GM23248 (cell line): ENCODE results near the gene ST7. TPM values are rescaled to one million over a fixed set of nuclear protein-coding genes. Genes with fewer than 3 reads are reported as not detected.
A peak's percentile ranks its signal among the peaks of the same experiment; 100 is the strongest.

Source experiments
- DNase-seq: peaks from one replicate; pipeline ENCODE4 v3.0.0-alpha.2; 2015
- H2AFZ ChIP-seq: fragments of 200-600 bp; sonication (generic); 2 replicates; pipeline ENCODE4 v1.6.1; 2016; ENCODE audit warnings: antibody characterized with exemption
- H3F3A ChIP-seq: fragments of 200-600 bp; sonication (generic); 2 replicates; pipeline ENCODE4 v1.6.1; 2016; ENCODE audit warnings: mild to moderate bottlenecking, antibody characterized with exemption, mixed run types; ENCODE audit not compliant: insufficient read depth
- H3K27ac ChIP-seq: fragments of 200-600 bp; sonication (generic); 2 replicates; pipeline ENCODE4 v1.5.1; 2016; ENCODE audit warnings: mild to moderate bottlenecking
- H3K27me3 ChIP-seq: fragments of 200-600 bp; sonication (generic); replicated peaks from 2 replicates; pipeline ENCODE4 v1.6.1; 2016; ENCODE audit warnings: mild to moderate bottlenecking; ENCODE audit not compliant: insufficient read depth
- H3K36me3 ChIP-seq: fragments of 200-600 bp; sonication (generic); 2 replicates; pipeline ENCODE4 v1.6.1; 2016; ENCODE audit warnings: low read depth, mild to moderate bottlenecking
- H3K4me1 ChIP-seq: fragments of 200-600 bp; sonication (generic); 2 replicates; pipeline ENCODE4 v1.6.1; 2016; ENCODE audit warnings: mild to moderate bottlenecking; ENCODE audit not compliant: insufficient read depth
- H3K4me2 ChIP-seq: fragments of 200-600 bp; sonication (generic); one replicate; pipeline ENCODE4 v1.6.1; 2016; ENCODE audit warnings: mild to moderate bottlenecking; ENCODE audit not compliant: unreplicated experiment
- H3K4me3 ChIP-seq: fragments of 200-600 bp; sonication (generic); 2 replicates; pipeline ENCODE4 v1.5.1; 2016; ENCODE audit warnings: mild to moderate bottlenecking
- H3K79me2 ChIP-seq: fragments of 200-600 bp; sonication (generic); 2 replicates; pipeline ENCODE4 v1.6.1; 2016; ENCODE audit warnings: mild to moderate bottlenecking; ENCODE audit not compliant: insufficient read depth
- H3K9ac ChIP-seq: fragments of 200-600 bp; sonication (generic); 2 replicates; pipeline ENCODE4 v1.6.1; 2016; ENCODE audit warnings: mild to moderate bottlenecking
- H3K9me2 ChIP-seq: fragments of 200-600 bp; sonication (generic); 2 replicates; pipeline ENCODE4 v1.6.1; 2016; ENCODE audit warnings: mixed run types, mild to moderate bottlenecking, moderate library complexity; ENCODE audit not compliant: insufficient read depth
- H3K9me3 ChIP-seq: fragments of 200-600 bp; sonication (generic); one replicate; pipeline ENCODE4 v1.6.1; 2017; ENCODE audit warnings: low read depth
- H4K20me1 ChIP-seq: fragments of 200-600 bp; sonication (generic); 2 replicates; pipeline ENCODE4 v1.6.0; 2016; ENCODE audit not compliant: insufficient read depth
- EZH2 ChIP-seq: fragments of 200-600 bp; sonication (generic); IDR thresholded peaks from 2 replicates; pipeline ENCODE4 v1.6.1; 2018; ENCODE audit warnings: antibody characterized with exemption, mild to moderate bottlenecking; ENCODE audit not compliant: insufficient read depth, poor library complexity, severe bottlenecking
- EZH2phosphoT487 ChIP-seq: fragments of 200-600 bp; sonication (generic); IDR thresholded peaks from 2 replicates; pipeline ENCODE4 v1.6.1; 2018; ENCODE audit warnings: antibody characterized with exemption, moderate library complexity, mild to moderate bottlenecking, low read depth; ENCODE audit not compliant: insufficient read depth
- WGBS, 2 experiments: methylation state at CpG; one replicate each; pipeline ENCODE4 v1.1.6; 2015 to 2017; ENCODE audit warnings: low lambda C conversion rate in 2 of 2, low coverage in 1 of 2; ENCODE audit errors: missing lambda C conversion rate in 2 of 2; 5-methylcytosine and 5-hydroxymethylcytosine counted together
- in situ Hi-C: fragments of 300-500 bp; cut with MboI; formaldehyde crosslinking; loops from 2 replicates; pipeline ENCODE4 v1.15.0; 2020
- polyA plus RNA-seq: library from polyadenylated mRNA; unstranded; fragments of >200 nt; fragmentation: Nextera tagmentation; extraction: Ambion mirVana; gene quantifications from 2 replicates; pipeline ENCODE4 v1.2.1, GENCODE V29; 2016
- total RNA-seq: library from RNA; depleted of rRNA; stranded (reverse); fragments of >200 nt; shearing (Covaris generic); gene quantifications from 2 replicates; pipeline ENCODE4 v1.2.3, GENCODE V29; 2014

The ST7 gene
- total and polyA plus RNA-seq, 2 experiments from 2014 or later, result 17.8 to 21.9 TPM

DNA sequence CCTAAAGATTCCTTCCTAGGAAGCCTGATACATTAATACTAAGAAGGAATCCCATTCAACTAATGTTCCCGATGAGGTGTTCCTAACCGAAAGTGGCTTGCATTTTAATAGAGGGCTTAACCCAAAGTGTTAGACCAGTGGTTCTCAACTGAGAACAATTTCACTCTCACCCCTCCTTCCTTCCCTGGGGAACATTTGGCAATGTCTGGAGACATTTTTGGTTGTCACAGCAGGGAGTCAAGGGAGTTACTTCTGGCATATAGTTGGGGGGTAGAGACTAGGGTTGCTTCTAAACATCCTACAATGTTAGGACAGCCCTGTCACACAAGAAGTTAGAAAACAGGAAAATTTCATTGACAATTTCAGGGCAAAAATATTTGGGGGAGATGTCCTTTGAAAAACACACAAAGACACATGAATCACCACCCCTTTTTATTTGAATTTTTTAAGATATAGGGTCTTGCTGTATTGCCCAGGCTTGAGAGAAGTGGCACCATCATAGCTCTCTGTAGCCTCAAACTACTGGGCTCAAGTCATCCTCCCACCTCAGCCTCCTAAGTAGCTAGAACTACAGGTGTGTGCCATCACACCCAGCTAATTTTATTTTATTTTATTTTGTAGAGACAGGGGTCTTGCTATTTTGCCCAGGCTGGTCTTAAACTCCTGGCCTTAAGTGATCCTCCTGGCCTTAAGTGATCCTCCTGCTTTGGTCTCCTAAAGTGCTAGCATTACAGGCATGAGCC, 318.9 kb downstream of the ST7 start:
- Histone ChIP-seq H2AFZ (no peak overlapping the region), H4K20me1 (no peaks in the 10 kb centered on the region), H3K4me1 (peaks cover 21% of the 10 kb centered on the region), H3K9me3 (no peaks in the 10 kb centered on the region), H3K79me2 (no peaks in the 10 kb centered on the region), H3K27me3 (no peaks in the 10 kb centered on the region), H3K4me2 (no peak overlapping the region), H3K9ac (no peak overlapping the region), H3K4me3 (no peak overlapping the region), H3K27ac (no peak overlapping the region), H3K9me2 (no peaks in the 10 kb centered on the region), H3K36me3 (no peaks in the 10 kb centered on the region), H3F3A (peaks cover 22% of the 10 kb centered on the region)
- DNase-seq, result no peak
- in situ Hi-C loops, result no loop called here
- no peak for TF ChIP-seq EZH2
- WGBS, 2 experiments, result 88 to 91% methylated on average over 2 of the region's 2 CpGs

DNA sequence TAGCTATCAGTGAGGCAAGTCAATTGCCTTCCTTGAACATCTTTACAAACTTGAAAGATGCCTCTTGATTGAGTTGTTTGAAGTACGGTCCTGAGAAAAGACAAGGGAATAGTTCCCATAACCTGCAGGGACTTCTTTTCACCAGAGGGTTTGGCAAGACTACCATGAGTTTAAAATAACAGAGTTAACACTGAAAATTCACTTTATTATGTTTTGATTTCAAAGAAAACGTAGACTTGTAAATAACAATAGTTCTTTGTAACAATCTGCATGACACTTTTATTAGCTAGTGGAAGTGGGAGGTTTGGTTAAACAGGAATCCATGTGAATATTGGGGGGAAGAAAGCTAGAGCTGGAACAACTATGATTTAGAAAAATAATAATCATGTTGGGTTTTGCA, 320.0 kb downstream of the ST7 start:
- H3K9me3 ChIP-seq, result no peaks in the 10 kb centered on the region
- TF ChIP-seq EZH2 (no peak), EZH2phosphoT487 (no peak)
- peaks cover 21% of the 10 kb centered on the region for H3K4me1 ChIP-seq
- no peak overlapping the region for H3K4me3 ChIP-seq
- no peak overlapping the region for H3K9ac ChIP-seq
- no peak overlapping the region for H3K4me2 ChIP-seq
- no peak overlapping the region for H2AFZ ChIP-seq
- WGBS, 2 experiments, result 92 to 95% methylated on average over 2 of the region's 2 CpGs
- no peaks in the 10 kb centered on the region for H3K27me3 ChIP-seq
- no peak for DNase-seq
- no peaks in the 10 kb centered on the region for H3K9me2 ChIP-seq
- peaks cover 22% of the 10 kb centered on the region for H3F3A ChIP-seq
- in situ Hi-C loops, result no loop called here
- no peaks in the 10 kb centered on the region for H3K36me3 ChIP-seq
- H3K79me2 ChIP-seq, result no peaks in the 10 kb centered on the region
- no peak overlapping the region for H3K27ac ChIP-seq
- H4K20me1 ChIP-seq, result no peaks in the 10 kb centered on the region

DNA sequence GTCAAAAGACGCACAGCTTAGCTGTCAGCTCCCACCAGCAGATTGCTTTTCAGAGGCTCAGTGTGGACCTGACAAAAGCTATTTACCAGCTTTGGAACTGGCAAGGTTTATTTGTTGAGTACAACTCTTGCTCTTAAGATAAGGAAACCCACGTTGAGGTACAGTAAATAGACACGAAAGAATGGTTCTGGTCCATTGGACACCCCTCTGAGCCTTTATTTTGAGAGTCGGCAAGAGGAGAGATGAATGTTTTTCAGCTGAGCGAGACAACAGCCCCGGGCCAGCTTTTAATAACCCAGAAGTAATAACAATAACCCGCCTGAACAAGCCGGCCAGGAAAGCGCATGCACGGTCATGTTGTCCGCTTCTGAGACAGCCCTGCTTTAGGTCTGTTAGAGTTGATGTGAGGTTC, 320.5 kb downstream of the ST7 start:
- no peaks in the 10 kb centered on the region for H3K9me2 ChIP-seq
- peaks cover 20% of the 10 kb centered on the region for H3F3A ChIP-seq
- in situ Hi-C loops, result no loop called here
- no peak overlapping the region for H3K9ac ChIP-seq
- H4K20me1 ChIP-seq, result no peaks in the 10 kb centered on the region
- H3K4me3 ChIP-seq, result no peak overlapping the region
- WGBS, 2 experiments, result 85 to 86% methylated on average over 11 of the region's 11 CpGs
- H3K27ac ChIP-seq, result no peak overlapping the region
- no peak overlapping the region for H3K4me2 ChIP-seq
- no peaks in the 10 kb centered on the region for H3K36me3 ChIP-seq
- DNase-seq, result no peak
- no peaks in the 10 kb centered on the region for H3K79me2 ChIP-seq
- H3K4me1 ChIP-seq, result peaks cover 20% of the 10 kb centered on the region
- no peak for TF ChIP-seq EZH2
- no peak for TF ChIP-seq EZH2phosphoT487
- no peaks in the 10 kb centered on the region for H3K27me3 ChIP-seq
- H3K9me3 ChIP-seq, result no peaks in the 10 kb centered on the region
- H2AFZ ChIP-seq, result no peak overlapping the region

DNA sequence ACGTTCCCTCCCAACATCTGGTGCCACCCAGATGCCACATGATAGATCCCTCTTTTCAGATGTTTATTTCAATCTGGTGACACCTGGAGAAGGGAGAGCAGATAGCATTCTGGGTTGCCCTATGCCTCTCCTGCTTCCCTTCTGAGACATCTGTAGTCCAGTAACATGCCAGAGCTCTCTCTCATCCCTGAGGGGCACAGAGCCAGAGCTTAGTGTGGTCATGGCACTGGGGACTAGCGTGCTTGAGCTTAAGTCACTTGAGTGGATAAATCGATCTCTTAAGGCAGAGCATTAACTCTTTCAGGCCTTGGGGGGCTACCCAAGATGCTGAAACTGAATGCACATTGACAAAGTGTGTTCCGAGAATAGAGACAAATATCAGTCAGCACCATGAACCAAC, 321.6 kb downstream of the ST7 start:
- Histone ChIP-seq H3K27me3 (no peaks in the 10 kb centered on the region), H3K4me3 (no peak overlapping the region), H3K4me2 (no peak overlapping the region), H3K27ac (no peak overlapping the region), H2AFZ (no peak overlapping the region), H3K9ac (no peak overlapping the region), H3K9me3 (no peaks in the 10 kb centered on the region), H3K36me3 (no peaks in the 10 kb centered on the region), H4K20me1 (no peaks in the 10 kb centered on the region), H3F3A (peaks cover 10% of the 10 kb centered on the region), H3K4me1 (peaks cover 12% of the 10 kb centered on the region), H3K79me2 (no peaks in the 10 kb centered on the region), H3K9me2 (no peaks in the 10 kb centered on the region)
- TF ChIP-seq EZH2 (no peak), EZH2phosphoT487 (no peak)
- in situ Hi-C loops, result no loop called here
- 57 to 63% methylated on average over 4 of the region's 4 CpGs for WGBS, 2 experiments
- DNase-seq, result peak; percentile 68
